NCI-H446 (cell line): Measurements from ENCODE around the gene DDX23.

Experiments used
- DNase-seq, 2 experiments: peaks; one replicate each; lab custom pipeline; 2025; lab: John Stamatoyannopoulos, UW

DDX23 gene

DNA sequence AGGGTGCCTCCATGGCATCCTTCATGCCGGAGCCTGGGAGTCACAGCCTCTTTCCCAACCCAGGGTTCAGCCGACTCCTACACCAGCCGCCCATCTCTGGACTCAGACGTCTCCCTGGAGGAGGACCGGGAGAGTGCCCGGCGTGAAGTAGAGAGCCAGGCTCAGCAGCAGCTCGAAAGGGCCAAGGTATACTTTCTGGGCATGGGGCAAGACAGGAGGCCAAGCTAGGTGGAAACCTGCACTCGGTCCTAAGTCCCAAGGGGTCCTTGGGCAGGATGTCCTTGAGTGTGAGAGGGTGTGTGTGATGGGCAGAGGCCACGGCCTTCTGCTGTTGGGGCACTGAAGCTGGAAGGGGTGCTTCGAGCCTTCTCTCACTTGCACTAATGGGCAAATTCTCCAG, 28.7 kb downstream of the DDX23 start:
- DNase-seq, result no peak

GRCh38 chr12:48822711-48823110, 29.3 kb downstream of the DDX23 start:
- no peak for DNase-seq

DNA sequence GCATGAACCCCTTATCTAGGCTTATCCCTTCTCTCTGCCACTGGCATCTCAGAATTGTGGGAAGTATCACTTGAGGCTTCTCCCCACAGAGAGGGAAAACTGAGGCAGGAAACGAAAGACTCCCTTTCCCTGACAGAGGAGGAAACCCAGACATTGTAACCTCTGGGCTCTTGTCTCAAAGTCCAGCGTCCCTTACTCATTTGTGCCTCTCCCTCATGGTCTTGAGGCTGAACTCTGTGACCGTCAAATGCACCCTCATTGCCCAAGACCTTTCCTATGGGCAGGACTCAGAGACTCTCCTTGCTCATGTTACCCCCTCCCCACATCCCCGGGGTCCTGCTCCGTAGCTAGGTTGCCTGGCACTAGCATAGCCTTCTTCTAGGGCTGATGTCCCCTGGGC, 29.8 kb downstream of the DDX23 start:
- DNase-seq, result no peak

DNA sequence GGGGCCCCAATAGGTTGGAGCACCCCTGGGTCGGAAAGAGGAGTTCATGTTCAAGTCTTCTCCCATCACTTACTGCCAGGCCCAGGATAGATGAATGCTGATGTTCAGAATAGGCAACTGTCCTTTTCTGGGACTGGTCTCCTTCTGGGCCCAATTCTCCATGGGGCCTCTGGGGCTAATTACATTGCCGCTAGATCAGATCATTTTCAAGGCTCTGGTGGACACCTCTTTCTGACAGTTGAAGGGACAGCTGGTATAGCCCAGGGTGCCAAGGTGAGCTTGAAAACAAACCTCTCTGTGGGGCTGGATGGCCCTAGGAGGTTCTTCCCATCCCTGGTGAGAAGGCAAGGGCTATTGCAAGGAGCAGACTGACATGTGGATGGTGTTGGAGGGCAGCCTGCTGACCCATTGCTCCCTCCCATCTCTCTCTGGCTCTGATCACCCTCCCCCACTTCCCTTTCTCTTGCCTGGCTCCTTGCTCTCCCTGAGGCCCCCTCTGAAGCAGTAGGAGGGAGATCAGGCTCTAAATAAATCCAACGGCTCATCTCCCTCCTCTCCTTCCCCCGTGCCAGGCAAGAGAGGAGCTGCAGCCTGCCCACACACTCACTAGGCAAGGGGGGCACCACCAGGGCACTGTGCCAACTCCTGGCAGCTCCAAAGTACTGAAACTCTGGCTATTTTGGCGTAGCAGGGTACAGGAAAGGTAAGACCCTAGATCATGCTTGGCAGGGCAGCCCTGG, 31.8 kb downstream of the DDX23 start:
- DNase-seq, result no peak

- DNase-seq, result no peak
Measured at GRCh38 chr12:48818831-48819590, 33.0 kb downstream of the DDX23 start.

GRCh38 chr12:48817873-48818830, 33.8 kb downstream of the DDX23 start, which contains the start of gene CACNB3:
Gene CACNB3, plus strand, starts transcription at chr12:48818496. Its CDS starts 434 bp downstream, at chr12:48818930.
- peak; percentile 14 to 56 for DNase-seq

DNA sequence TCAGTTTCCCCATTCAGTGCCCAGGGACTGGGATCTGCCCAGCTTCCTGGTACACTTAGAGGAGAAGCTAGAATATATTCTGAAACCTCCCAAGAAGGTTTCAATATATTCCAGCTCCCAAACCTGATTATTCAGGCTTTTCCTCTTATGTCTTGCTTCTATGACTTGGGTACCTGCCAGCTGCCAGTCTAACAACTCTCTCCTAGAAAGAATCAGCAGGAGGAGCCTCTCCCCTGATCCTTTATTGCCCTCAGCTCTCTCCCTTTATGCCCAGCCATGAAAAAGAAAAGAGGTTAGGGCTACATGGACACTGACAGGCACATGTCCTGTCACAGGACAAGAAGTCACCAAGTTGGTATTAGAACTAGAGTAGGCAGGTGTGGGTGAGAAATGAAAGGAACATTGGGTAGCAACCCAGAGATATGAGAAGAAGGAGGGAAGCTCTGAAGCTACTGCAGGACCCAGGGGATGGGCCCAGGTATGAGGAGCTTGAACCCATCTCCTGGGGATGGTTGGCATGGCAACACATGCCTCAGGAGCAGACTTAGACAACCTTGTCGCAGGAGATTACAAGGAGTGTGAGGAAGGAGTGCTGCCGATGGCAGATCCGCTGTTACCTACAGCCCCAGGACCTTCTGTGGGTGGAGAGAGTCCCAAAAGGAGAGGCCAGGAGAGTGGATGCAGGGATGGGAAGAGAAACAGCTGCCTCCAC, 35.7 kb downstream of the DDX23 start:
- no peak for DNase-seq

GRCh38 chr12:48815126-48816110, 36.5 kb downstream of the DDX23 start:
- DNase-seq, result peak; percentile 64 to 74

GRCh38 chr12:48814262-48815125, 37.5 kb downstream of the DDX23 start:
- peak in 1 of 2 experiments; percentile 51 for DNase-seq

- DNase-seq, result no peak
Measured at GRCh38 chr12:48813465-48814261, 38.3 kb downstream of the DDX23 start.

- DNase-seq, result no peak
Measured at GRCh38 chr12:48812389-48812788, 39.6 kb downstream of the DDX23 start.

DNA sequence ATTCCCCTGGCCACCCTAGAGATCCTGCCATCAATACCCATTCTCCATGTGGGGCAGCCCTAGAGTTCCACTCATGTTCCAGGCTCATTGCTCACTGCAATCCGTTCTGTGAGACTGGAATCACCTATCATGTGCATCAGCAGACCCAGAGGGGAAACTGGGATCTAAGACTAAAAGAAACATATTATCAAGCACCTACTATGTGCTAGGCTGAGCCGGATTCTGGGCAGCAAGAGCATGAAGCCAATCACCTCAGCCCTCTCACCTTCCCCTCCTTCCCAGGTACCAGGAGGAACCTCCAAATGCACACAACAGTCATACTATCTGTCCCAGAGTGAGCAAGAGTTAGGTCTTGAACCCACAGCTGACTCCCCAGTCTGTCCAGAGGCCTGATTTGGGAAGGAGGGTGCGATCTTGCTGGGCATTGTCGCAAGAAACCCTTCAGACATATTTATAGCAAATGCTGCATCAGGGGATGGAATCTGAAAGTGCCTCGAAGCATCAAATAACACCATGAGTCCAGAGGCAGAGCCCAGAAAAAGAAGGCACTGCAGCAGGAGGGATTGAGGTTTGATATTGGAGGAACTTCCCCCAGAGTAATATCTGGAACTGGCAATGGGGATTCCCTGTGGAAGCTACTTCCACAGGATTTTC, 40.4 kb downstream of the DDX23 start:
- DNase-seq, result no peak

- no peak for DNase-seq
Measured at GRCh38 chr12:48810903-48811431, 41.0 kb downstream of the DDX23 start.

- DNase-seq, result no peak
Measured at GRCh38 chr12:48807981-48808380, 44.0 kb downstream of the DDX23 start.

DNA sequence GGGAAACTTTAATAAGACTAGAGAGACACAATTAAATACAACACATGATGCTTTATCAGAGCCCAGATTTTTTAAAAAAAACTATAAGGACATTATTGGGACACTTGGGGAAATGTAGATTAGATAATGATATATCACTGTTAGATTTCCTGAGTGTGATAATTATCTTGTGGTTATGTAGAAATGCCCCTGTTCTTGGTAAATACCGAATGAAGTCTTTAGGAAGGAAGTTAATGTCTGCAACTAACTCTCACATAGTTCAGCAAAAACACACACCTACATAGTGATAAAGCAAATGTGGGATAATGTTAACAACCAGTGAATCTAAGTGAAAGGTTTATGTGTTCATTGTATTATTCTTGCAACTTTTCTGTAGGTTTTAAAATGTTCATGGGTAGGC, 48.3 kb downstream of the DDX23 start:
- DNase-seq, result no peak

DNA sequence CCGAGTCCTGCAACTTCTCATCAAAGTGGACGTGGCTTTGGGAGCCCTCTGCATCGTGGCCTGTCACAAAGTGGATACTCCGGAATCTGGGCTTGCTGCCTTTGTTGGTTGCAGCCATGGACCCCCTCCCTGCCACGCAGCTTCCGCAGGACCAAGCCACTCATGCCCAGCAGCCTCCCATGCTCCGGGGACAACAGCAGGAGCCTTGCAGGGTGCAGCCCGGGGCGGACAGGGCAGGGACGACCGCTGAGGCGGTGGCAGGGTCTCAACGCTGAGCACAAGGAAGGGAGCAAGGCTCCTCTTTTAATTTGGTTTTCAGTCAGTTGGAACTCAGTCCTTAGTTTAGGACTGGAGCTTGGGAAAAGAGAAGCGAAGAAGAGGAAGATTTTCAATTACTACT, 51.0 kb downstream of the DDX23 start:
- DNase-seq, result no peak

GRCh38 chr12:48800457-48800856, 51.5 kb downstream of the DDX23 start:
- DNase-seq, result no peak

DNA sequence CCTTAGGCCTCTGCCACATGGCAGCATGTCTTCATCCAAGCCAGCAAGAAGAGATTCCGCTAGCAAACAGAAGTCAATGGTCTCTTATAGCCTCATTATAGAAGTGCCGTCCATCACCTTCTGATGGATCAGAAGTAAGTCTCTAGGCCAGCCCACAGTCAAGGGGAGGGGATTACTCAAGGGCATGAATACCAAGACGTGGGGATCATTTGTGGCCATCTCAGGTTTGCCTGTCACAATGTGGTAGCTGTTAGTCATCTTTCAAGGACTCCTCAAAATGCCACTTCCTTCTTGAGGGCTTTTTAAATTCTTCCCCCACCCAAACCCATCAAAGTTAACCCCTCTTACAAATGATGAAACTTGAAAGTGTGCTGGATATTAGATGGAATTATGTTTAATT, 55.0 kb downstream of the DDX23 start:
- DNase-seq, result no peak
